CD8-positive, alpha-beta memory T cell (primary cell): ENCODE results near the gene CFAP77. TPM values are rescaled to one million over a fixed set of nuclear protein-coding genes. Genes with fewer than 3 reads are reported as not detected.

Experiments used
- CTCF ChIA-PET: fragments of 350-600 bp; sonication (Branson Sonifier 250); formaldehyde crosslinking; loops from one replicate; lab custom pipeline; 2021; ENCODE audit warnings: antibody characterized with exemption; lab: Charles Lee
- POLR2A ChIA-PET: fragments of 350-600 bp; sonication (Branson Sonifier 250); formaldehyde crosslinking; loops from one replicate; lab custom pipeline; 2021; ENCODE audit warnings: antibody characterized with exemption; lab: Charles Lee
- DNase-seq, 5 donors: peaks; one replicate each; pipeline versions ENCODE4 v3.0.0 to v3.0.0-alpha.2; 2020 to 2022; ENCODE audit warnings: mixed read lengths in 1 of 5
- H3K27ac ChIP-seq: one replicate; pipeline ENCODE4 v1.7.0; 2013; ENCODE audit warnings: low read depth, mild to moderate bottlenecking, low read length, moderate library complexity
- H3K27me3 ChIP-seq: 2 replicates; pipeline ENCODE4 v1.7.0; 2013; ENCODE audit warnings: low read length, mild to moderate bottlenecking; ENCODE audit not compliant: insufficient read depth, poor library complexity, severe bottlenecking
- H3K36me3 ChIP-seq: 2 replicates; pipeline ENCODE4 v1.7.0; 2013; ENCODE audit warnings: mild to moderate bottlenecking, low read length, moderate library complexity; ENCODE audit not compliant: insufficient read depth
- H3K4me1 ChIP-seq: 2 replicates; pipeline ENCODE4 v1.7.0; 2013; ENCODE audit warnings: mild to moderate bottlenecking, low read length, moderate library complexity; ENCODE audit not compliant: insufficient read depth
- H3K4me3 ChIP-seq: 2 replicates; pipeline ENCODE4 v1.7.0; 2013; ENCODE audit warnings: mild to moderate bottlenecking, low read length
- H3K9me3 ChIP-seq: 2 replicates; pipeline ENCODE4 v1.7.0; 2013; ENCODE audit warnings: mild to moderate bottlenecking, low read length
- H3K27ac Mint-ChIP-seq, 8 donors: one replicate each; pipeline ENCODE4 v1.8.0; 2020 to 2021; ENCODE audit warnings: mixed read lengths in 8 of 8, mild to moderate bottlenecking in 6 of 8, inconsistent platforms in 3 of 8, moderate library complexity in 3 of 8
- H3K27me3 Mint-ChIP-seq, 2 donors: one replicate each; pipeline ENCODE4 v1.8.0; 2020 to 2021; ENCODE audit warnings: mixed read lengths in 2 of 2, mild to moderate bottlenecking in 1 of 2, moderate library complexity in 1 of 2
- H3K36me3 Mint-ChIP-seq, 3 donors: one replicate each; pipeline ENCODE4 v1.8.0; 2020 to 2021; ENCODE audit warnings: mixed read lengths in 3 of 3, inconsistent platforms in 1 of 3, mild to moderate bottlenecking in 1 of 3
- H3K4me1 Mint-ChIP-seq, 3 donors: one replicate each; pipeline ENCODE4 v1.8.0; 2020 to 2021; ENCODE audit warnings: mixed read lengths in 3 of 3, inconsistent platforms in 1 of 3, mild to moderate bottlenecking in 1 of 3
- H3K4me3 Mint-ChIP-seq, 7 donors: one replicate each; pipeline ENCODE4 v1.8.0; 2020 to 2021; ENCODE audit warnings: mixed read lengths in 7 of 7, mild to moderate bottlenecking in 6 of 7, moderate library complexity in 4 of 7, inconsistent platforms in 2 of 7
- H3K9me3 Mint-ChIP-seq, 5 donors: one replicate each; pipeline ENCODE4 v1.8.0; 2020 to 2022; ENCODE audit warnings: mixed read lengths in 5 of 5, mild to moderate bottlenecking in 3 of 5, moderate library complexity in 2 of 5, inconsistent platforms in 1 of 5
- polyA plus RNA-seq: library from polyadenylated mRNA; unstranded; fragments of 300-500 nt; fragmentation: Illumina TruSeq; gene quantifications from one replicate; pipeline ENCODE4 v1.2.3, GENCODE V29; 2021
- total RNA-seq, 2 experiments: library from RNA; stranded (reverse); gene quantifications; one replicate each; pipeline ENCODE4 v1.2.3, GENCODE V29; 2021

The CFAP77 gene
- total and polyA plus RNA-seq, 3 experiments from 2014 or later, result not detected

DNA sequence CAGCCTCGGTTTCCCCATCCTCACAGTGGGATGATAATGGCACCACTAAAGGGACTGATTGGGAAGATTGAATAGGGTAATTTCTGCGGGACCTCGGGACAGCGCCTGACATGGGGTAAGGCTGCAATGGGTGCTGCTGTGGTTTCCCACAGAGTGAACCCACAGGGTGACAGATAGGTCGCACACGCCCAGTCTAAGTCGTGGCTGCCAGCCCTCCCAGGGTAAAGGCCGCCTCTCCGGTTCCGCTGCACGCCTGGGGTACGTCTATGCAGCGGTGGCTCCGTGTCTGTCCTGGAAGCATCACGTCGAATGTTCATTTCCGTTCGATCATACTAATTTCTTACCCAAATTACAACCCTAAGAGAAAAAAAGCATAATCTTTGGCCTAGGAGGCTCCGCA lies 631 bp downstream of the CFAP77 start:
- H3K9me3 ChIP-seq, result no peaks in the 10 kb centered on the region
- peak in 4 of 5 donors; percentile 7 to 54 (median 27) for DNase-seq
- Mint-ChIP-seq H3K36me3 (peaks cover 0 to 3% (median 0%) of the 10 kb centered on the region in 3 donors), H3K4me1 (peaks cover 29 to 44% (median 43%) of the 10 kb centered on the region in 3 donors), H3K9me3 (no peaks in the 10 kb centered on the region), H3K27ac (peak overlapping the region in 6 of 8 donors; percentile 4 to 86 (median 46)), H3K4me3 (peak overlapping the region; percentile 71 to 84 (median 77)), H3K27me3 (peaks cover 34 to 47% of the 10 kb centered on the region in 2 donors)
- no peak overlapping the region for H3K27ac ChIP-seq
- H3K4me3 ChIP-seq, result peak overlapping the region; percentile 40
- CTCF ChIA-PET, result interaction anchor here (0.9 to 1.5 kb wide), 3 partner anchors 22 to 259 kb away, joined by 3 to 4 read pairs (median 3); partner anchors contain the start of gene DDX31
- POLR2A ChIA-PET, result interaction anchor here (0.6 to 0.7 kb wide), 2 partner anchors 58 to 60 kb away, joined by 3 to 5 read pairs; no protein-coding TSS in a partner anchor
- peaks cover 37% of the 10 kb centered on the region for H3K27me3 ChIP-seq
- H3K4me1 ChIP-seq, result peaks cover 42% of the 10 kb centered on the region
- H3K36me3 ChIP-seq, result no peaks in the 10 kb centered on the region

DNA sequence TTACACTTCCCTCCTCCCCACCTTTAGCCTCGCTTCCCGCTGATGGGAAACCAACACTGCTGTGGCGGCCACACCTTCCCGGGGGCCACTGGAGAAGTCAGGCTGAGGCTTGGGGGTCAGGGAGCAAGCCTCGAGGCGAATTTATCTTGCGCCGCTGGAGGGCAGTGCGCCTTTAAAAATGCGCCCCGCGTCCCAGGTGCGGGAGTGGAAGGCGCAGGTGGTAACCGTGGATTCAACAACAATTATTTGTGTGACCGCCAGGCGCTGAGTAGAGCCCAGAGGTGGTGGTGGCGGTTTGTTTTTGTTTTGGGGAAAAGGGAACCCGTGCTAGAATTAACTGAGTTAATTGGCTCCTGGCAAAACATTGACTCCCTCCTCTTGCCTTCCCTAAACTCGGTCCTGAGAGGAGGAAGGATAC lies 1.1 kb downstream of the CFAP77 start:
- CTCF ChIA-PET, result interaction anchor here (0.9 to 1.5 kb wide), 2 partner anchors 22 to 258 kb away, joined by 3 read pairs; partner anchors contain the start of gene DDX31
- peak overlapping the region; percentile 40 for H3K4me3 ChIP-seq

DNA sequence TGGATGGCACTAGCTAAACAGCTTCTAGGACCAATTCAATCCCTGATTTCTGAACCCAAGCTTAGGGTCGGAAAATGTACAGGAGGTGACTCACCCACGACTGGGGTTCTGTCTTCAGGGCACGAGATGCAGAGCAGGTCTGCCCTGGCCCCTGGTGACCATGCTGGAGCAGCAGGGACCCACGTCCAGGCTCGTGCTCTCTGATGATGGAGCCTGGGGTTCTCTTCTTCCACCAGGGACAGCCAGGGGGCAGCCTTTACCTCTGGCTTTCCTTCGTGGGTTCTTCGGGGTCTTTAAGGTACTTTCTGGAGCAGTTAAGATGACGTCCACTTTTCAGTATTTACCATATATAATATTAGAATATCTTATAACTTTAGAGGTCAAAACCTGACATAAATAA lies 2.1 kb downstream of the CFAP77 start:
- Histone ChIP-seq H3K27me3 (peaks cover 37% of the 10 kb centered on the region), H3K4me1 (peaks cover 33% of the 10 kb centered on the region), H3K9me3 (no peaks in the 10 kb centered on the region), H3K4me3 (no peak overlapping the region), H3K27ac (no peak overlapping the region), H3K36me3 (no peaks in the 10 kb centered on the region)
- H3K36me3 Mint-ChIP-seq, result no peaks in the 10 kb centered on the region
- peak in 2 of 5 donors; percentile 11 to 31 for DNase-seq
- peak overlapping the region in 2 of 7 donors; percentile 32 to 62 for H3K4me3 Mint-ChIP-seq
- ChIA-PET CTCF (interaction anchor here (0.7 to 1.2 kb wide), 4 partner anchors 25 to 388 kb away, joined by 3 to 4 read pairs (median 4); no protein-coding TSS in a partner anchor), POLR2A (no interaction called here)
- no peaks in the 10 kb centered on the region for H3K9me3 Mint-ChIP-seq
- peak overlapping the region in 1 of 8 donors; percentile 6 for H3K27ac Mint-ChIP-seq
- H3K27me3 Mint-ChIP-seq, result peaks cover 41 to 55% of the 10 kb centered on the region in 2 donors
- peaks cover 18 to 32% (median 32%) of the 10 kb centered on the region in 3 donors for H3K4me1 Mint-ChIP-seq

More for the DNA sequence above, 1.1 kb downstream of the CFAP77 start:
- DNase-seq, result peak; percentile 49 to 76 (median 65)
- H3K27ac Mint-ChIP-seq, result peak overlapping the region in 6 of 8 donors; percentile 4 to 86 (median 46)
- peaks cover 25 to 39% (median 39%) of the 10 kb centered on the region in 3 donors for H3K4me1 Mint-ChIP-seq
- Histone ChIP-seq H3K9me3 (no peaks in the 10 kb centered on the region), H3K4me1 (peaks cover 37% of the 10 kb centered on the region), H3K27ac (no peak overlapping the region), H3K27me3 (peaks cover 37% of the 10 kb centered on the region), H3K36me3 (no peaks in the 10 kb centered on the region)
- H3K36me3 Mint-ChIP-seq, result peaks cover 0 to 3% (median 0%) of the 10 kb centered on the region in 3 donors
- H3K9me3 Mint-ChIP-seq, result no peaks in the 10 kb centered on the region
- POLR2A ChIA-PET, result no interaction called here
- peak overlapping the region; percentile 71 to 84 (median 77) for H3K4me3 Mint-ChIP-seq
- peaks cover 34 to 52% of the 10 kb centered on the region in 2 donors for H3K27me3 Mint-ChIP-seq

DNA sequence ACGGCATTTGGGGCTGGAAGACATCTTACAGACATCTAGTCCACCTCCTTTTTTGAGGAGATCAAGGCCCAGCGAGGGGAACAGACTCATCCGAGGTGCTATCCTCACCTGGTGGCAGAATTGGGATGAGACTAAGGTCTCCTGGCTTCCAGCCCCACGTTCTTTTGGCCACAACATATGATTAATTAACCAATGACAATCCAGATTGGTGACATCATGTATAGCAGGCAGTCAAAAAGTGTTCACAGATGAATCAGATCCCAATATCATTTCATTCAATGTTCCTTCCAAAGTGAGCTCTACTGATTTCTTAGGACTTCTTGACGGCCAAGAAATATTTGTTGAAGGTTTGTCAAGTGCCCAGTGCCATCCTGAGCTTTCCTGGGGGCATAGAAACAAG lies 3.9 kb downstream of the CFAP77 start:
- peaks cover 15 to 28% (median 27%) of the 10 kb centered on the region in 3 donors for H3K4me1 Mint-ChIP-seq
- peaks cover 52 to 72% of the 10 kb centered on the region in 2 donors for H3K27me3 Mint-ChIP-seq
- DNase-seq, result no peak
- H3K27ac Mint-ChIP-seq, result no peak overlapping the region
- ChIA-PET CTCF (interaction anchor here (1.1 kb wide), 1 partner anchor 355 kb away, joined by 3 read pairs; no protein-coding TSS in a partner anchor), POLR2A (no interaction called here)
- peaks cover 49% of the 10 kb centered on the region for H3K27me3 ChIP-seq
- H3K9me3 Mint-ChIP-seq, result no peaks in the 10 kb centered on the region
- H3K4me1 ChIP-seq, result peaks cover 29% of the 10 kb centered on the region
- H3K4me3 Mint-ChIP-seq, result no peak overlapping the region
- H3K4me3 ChIP-seq, result no peak overlapping the region
- H3K9me3 ChIP-seq, result no peaks in the 10 kb centered on the region
- H3K27ac ChIP-seq, result no peak overlapping the region
- no peaks in the 10 kb centered on the region for H3K36me3 Mint-ChIP-seq
- no peaks in the 10 kb centered on the region for H3K36me3 ChIP-seq

DNA sequence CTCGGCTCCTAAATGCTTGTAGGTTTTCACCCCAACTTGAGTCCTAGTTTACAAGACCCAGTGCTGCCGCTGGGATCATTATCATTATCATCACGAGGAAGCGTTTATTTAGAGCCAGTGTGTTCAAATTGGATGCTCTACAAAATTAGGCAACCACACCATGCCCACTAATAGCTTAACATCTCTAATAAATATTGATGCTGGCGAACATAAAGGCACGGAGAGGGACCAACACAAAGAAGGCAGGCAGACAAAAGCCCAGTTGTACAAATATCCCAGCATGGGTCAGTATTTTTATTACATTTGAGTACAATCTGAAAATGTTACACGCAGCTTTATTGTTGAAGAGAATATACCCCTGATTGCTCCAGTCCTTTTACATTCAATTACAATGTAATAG lies 4.7 kb downstream of the CFAP77 start:
- H3K27me3 Mint-ChIP-seq, result peaks cover 55 to 80% of the 10 kb centered on the region in 2 donors
- peaks cover 24% of the 10 kb centered on the region for H3K4me1 ChIP-seq
- peaks cover 49% of the 10 kb centered on the region for H3K27me3 ChIP-seq
- DNase-seq, result no peak
- POLR2A ChIA-PET, result no interaction called here
- no peaks in the 10 kb centered on the region for H3K36me3 ChIP-seq
- no peak overlapping the region for H3K27ac ChIP-seq
- H3K4me1 Mint-ChIP-seq, result peaks cover 15 to 23% (median 23%) of the 10 kb centered on the region in 3 donors
- H3K9me3 Mint-ChIP-seq, result no peaks in the 10 kb centered on the region
- no peak overlapping the region for H3K27ac Mint-ChIP-seq
- H3K9me3 ChIP-seq, result no peaks in the 10 kb centered on the region
- H3K4me3 Mint-ChIP-seq, result no peak overlapping the region
- CTCF ChIA-PET, result interaction anchor here (1.1 kb wide), 1 partner anchor 354 kb away, joined by 3 read pairs; no protein-coding TSS in a partner anchor
- no peak overlapping the region for H3K4me3 ChIP-seq
- H3K36me3 Mint-ChIP-seq, result no peaks in the 10 kb centered on the region

DNA sequence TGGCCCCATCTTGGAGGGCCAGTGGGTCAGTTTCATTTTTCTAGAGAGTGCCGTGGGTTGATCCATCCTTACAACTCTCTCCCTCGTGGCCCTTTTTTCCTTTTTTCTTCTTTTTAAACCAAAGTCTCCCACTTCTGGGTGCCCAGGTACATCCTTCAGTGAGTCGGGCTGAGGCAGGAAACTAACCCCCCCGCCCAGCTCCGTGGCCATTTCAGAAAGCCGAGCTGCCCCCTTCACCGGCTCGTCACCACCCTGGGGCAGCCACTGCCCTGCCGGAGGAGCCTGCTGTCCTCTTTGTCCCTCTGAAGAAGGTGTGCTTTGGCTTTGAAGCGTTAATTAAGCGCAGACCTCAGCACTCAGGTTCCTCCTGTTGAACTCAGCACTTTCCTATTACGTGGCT lies 5.2 kb downstream of the CFAP77 start:
- Histone ChIP-seq H3K4me1 (peaks cover 20% of the 10 kb centered on the region), H3K9me3 (no peaks in the 10 kb centered on the region), H3K4me3 (no peak overlapping the region), H3K27me3 (peaks cover 49% of the 10 kb centered on the region), H3K36me3 (no peaks in the 10 kb centered on the region), H3K27ac (no peak overlapping the region)
- DNase-seq, result no peak
- ChIA-PET POLR2A (no interaction called here), CTCF (no interaction called here)
- Mint-ChIP-seq H3K4me3 (no peak overlapping the region), H3K36me3 (no peaks in the 10 kb centered on the region), H3K27me3 (peaks cover 55 to 85% of the 10 kb centered on the region in 2 donors), H3K4me1 (peaks cover 15 to 23% (median 21%) of the 10 kb centered on the region in 3 donors), H3K27ac (no peak overlapping the region), H3K9me3 (no peaks in the 10 kb centered on the region)

DNA sequence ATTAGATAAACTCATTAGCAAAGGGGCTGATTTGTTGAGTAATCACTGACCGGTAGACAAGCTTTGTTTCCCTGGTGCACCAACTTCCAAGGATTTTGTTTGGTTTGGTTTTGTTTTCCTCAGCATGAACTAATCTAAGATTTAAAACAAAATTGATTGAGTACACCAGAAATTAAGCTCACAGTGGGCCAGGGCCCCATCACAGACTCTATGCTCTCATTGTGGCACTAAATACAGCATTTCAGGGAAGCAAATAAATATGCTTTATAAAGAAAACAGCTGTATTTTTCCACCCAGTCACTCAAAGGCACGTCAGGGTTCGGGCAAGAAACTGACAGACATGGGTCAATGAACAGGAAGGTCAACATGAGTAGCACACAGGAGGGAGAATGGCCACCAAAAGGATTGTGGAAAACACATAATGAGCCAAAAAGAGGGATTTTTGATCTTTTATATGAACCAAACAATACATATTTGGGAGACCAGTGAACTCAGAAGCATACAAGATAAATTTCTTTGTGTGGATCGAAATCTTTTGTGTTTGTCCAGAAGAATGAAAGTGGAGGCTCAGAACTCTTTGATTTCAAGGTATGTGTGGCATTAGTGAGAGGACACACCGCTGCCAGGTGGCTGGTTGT lies 8.8 kb downstream of the CFAP77 start:
- Mint-ChIP-seq H3K27ac (no peak overlapping the region), H3K4me1 (no peaks in the 10 kb centered on the region), H3K4me3 (no peak overlapping the region), H3K9me3 (no peaks in the 10 kb centered on the region), H3K27me3 (peaks cover 48 to 78% of the 10 kb centered on the region in 2 donors), H3K36me3 (no peaks in the 10 kb centered on the region)
- Histone ChIP-seq H3K4me3 (no peak overlapping the region), H3K9me3 (no peaks in the 10 kb centered on the region), H3K27me3 (peaks cover 28% of the 10 kb centered on the region), H3K36me3 (no peaks in the 10 kb centered on the region), H3K27ac (no peak overlapping the region), H3K4me1 (no peaks in the 10 kb centered on the region)
- DNase-seq, result no peak
- ChIA-PET POLR2A (no interaction called here), CTCF (no interaction called here)

DNA sequence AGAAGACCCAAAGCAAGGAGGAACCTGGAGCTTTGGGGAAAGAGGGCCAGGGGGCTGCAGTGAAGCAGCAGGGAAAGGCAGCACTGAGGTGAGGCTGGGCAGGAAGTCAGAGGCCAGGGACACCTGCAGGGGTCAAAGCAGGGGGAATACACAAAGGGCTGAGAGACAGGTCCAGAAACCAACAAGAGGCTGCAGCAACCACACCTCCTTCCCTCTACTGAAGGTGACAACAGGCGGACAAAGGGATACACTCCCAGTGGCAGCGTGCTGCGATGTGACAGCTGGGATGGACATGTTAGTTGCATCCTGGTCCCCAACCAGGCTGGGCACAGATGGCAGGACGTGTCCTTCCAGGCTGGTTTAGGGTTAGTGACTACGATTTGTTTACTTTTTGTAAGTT lies 12.6 kb downstream of the CFAP77 start:
- Histone ChIP-seq H3K27me3 (peaks cover 10% of the 10 kb centered on the region), H3K9me3 (no peaks in the 10 kb centered on the region), H3K4me1 (no peaks in the 10 kb centered on the region), H3K36me3 (no peaks in the 10 kb centered on the region), H3K27ac (no peak overlapping the region), H3K4me3 (no peak overlapping the region)
- CTCF ChIA-PET, result interaction anchor here (1.5 kb wide), 1 partner anchor 10 kb away, joined by 3 read pairs; no protein-coding TSS in a partner anchor
- H3K9me3 Mint-ChIP-seq, result no peaks in the 10 kb centered on the region
- no peak overlapping the region for H3K4me3 Mint-ChIP-seq
- peaks cover 35 to 83% of the 10 kb centered on the region in 2 donors for H3K27me3 Mint-ChIP-seq
- no peaks in the 10 kb centered on the region for H3K4me1 Mint-ChIP-seq
- no peaks in the 10 kb centered on the region for H3K36me3 Mint-ChIP-seq
- POLR2A ChIA-PET, result no interaction called here
- no peak for DNase-seq
- H3K27ac Mint-ChIP-seq, result peak overlapping the region in 1 of 8 donors; percentile 10
